ENCODE data around the gene DIP2C. TPM values are rescaled to one million over a fixed set of nuclear protein-coding genes. Genes with fewer than 3 reads are reported as not detected.
"Not testable (repeated sequence)": the region's sequence is repeated elsewhere in the genome, so short reads cannot be mapped to it uniquely, and the experiment has no call there.

DIP2C gene
- total RNA-seq, 4 donors from 2014 or later: 8.4 to 22.7 (median 16.8) TPM

GRCh38 chr10:636769-637168, 52.7 kb downstream of the DIP2C start:
- no peak overlapping the region for H3K27ac ChIP-seq
- H3K4me3 ChIP-seq: no peak overlapping the region
- no peaks in the 10 kb centered on the region for H3K9me3 ChIP-seq
- DNase-seq: no peak
- H3K4me1 ChIP-seq: no peaks in the 10 kb centered on the region
- no peaks in the 10 kb centered on the region for H3K36me3 ChIP-seq
- no peaks in the 10 kb centered on the region for H3K27me3 ChIP-seq
- TF ChIP-seq CTCF (IDR thresholded peaks at IDR 0.05) (no peak), POLR2A (IDR thresholded peaks at IDR 0.05) (no peak)

- Histone ChIP-seq H3K27me3 (no peaks in the 10 kb centered on the region), H3K4me1 (no peaks in the 10 kb centered on the region), H3K9me3 (no peaks in the 10 kb centered on the region), H3K36me3 (no peaks in the 10 kb centered on the region), H3K27ac (no peak overlapping the region), H3K4me3 (no peak overlapping the region)
- TF ChIP-seq CTCF (IDR thresholded peaks at IDR 0.05): no peak
- no peak for TF ChIP-seq POLR2A (IDR thresholded peaks at IDR 0.05)
- no peak for DNase-seq
Measured at GRCh38 chr10:636016-636730, 53.3 kb downstream of the DIP2C start.

GRCh38 chr10:635088-635861, 54.2 kb downstream of the DIP2C start:
- no peak overlapping the region for H3K4me3 ChIP-seq
- DNase-seq: no peak
- no peak for TF ChIP-seq CTCF (IDR thresholded peaks at IDR 0.05)
- TF ChIP-seq POLR2A (IDR thresholded peaks at IDR 0.05): no peak
- H3K9me3 ChIP-seq: no peaks in the 10 kb centered on the region
- no peaks in the 10 kb centered on the region for H3K27me3 ChIP-seq
- no peaks in the 10 kb centered on the region for H3K36me3 ChIP-seq
- peak overlapping the region in 1 of 4 donors; percentile 18 for H3K27ac ChIP-seq
- no peaks in the 10 kb centered on the region for H3K4me1 ChIP-seq

- Histone ChIP-seq H3K27ac (peak overlapping the region in 1 of 4 donors; percentile 32), H3K36me3 (no peaks in the 10 kb centered on the region), H3K27me3 (no peaks in the 10 kb centered on the region), H3K4me3 (no peak overlapping the region), H3K4me1 (no peaks in the 10 kb centered on the region), H3K9me3 (no peaks in the 10 kb centered on the region)
- TF ChIP-seq CTCF (IDR thresholded peaks at IDR 0.05) (no peak), POLR2A (IDR thresholded peaks at IDR 0.05) (no peak)
- DNase-seq: no peak
Measured at GRCh38 chr10:634256-634655, 55.2 kb downstream of the DIP2C start.

- TF ChIP-seq POLR2A (IDR thresholded peaks at IDR 0.05) (no peak), CTCF (IDR thresholded peaks at IDR 0.05) (no peak)
- Histone ChIP-seq H3K4me3 (no peak overlapping the region), H3K27me3 (no peaks in the 10 kb centered on the region), H3K9me3 (no peaks in the 10 kb centered on the region), H3K36me3 (no peaks in the 10 kb centered on the region), H3K4me1 (no peaks in the 10 kb centered on the region), H3K27ac (peak overlapping the region in 1 of 4 donors; percentile 32)
- no peak for DNase-seq
Measured at GRCh38 chr10:633279-634245, 55.9 kb downstream of the DIP2C start.

GRCh38 chr10:632807-633177, 56.7 kb downstream of the DIP2C start:
- H3K4me1 ChIP-seq, H3K4me3 ChIP-seq, DNase-seq: not testable (repeated sequence)

GRCh38 chr10:632155-632806, 57.2 kb downstream of the DIP2C start:
- H3K4me1 ChIP-seq, H3K27me3 ChIP-seq, H3K9me3 ChIP-seq, DNase-seq, H3K36me3 ChIP-seq, H3K4me3 ChIP-seq, H3K27ac ChIP-seq: not testable (repeated sequence)

More at GRCh38 chr10:632807-633177, 56.7 kb downstream of the DIP2C start:
- H3K9me3 ChIP-seq, H3K27me3 ChIP-seq, H3K36me3 ChIP-seq: not testable (repeated sequence)
- H3K27ac ChIP-seq: peak overlapping the region in 1 of 4 donors; percentile 32
